Activated CD4-positive, alpha-beta memory T cell treated with anti-CD3 and anti-CD28 coated beads for 36 hours (primary cell): Measurements from ENCODE around the gene GALNT11. TPM values are rescaled to one million over a fixed set of nuclear protein-coding genes. Genes with fewer than 3 reads are reported as not detected.
"Not testable (repeated sequence)": the region's sequence is repeated elsewhere in the genome, so short reads cannot be mapped to it uniquely, and the experiment has no call there.

Experiments
- CTCF ChIA-PET: fragments of 350-600 bp; sonication (Branson Sonifier 250); formaldehyde crosslinking; loops from one replicate; lab custom pipeline; 2021; ENCODE audit warnings: antibody characterized with exemption, inconsistent platforms; lab: Charles Lee
- POLR2A ChIA-PET: fragments of 350-600 bp; sonication (Branson Sonifier 250); formaldehyde crosslinking; loops from one replicate; lab custom pipeline; 2021; ENCODE audit warnings: antibody characterized with exemption; lab: Charles Lee
- DNase-seq: peaks from one replicate; pipeline ENCODE4 v3.0.0-alpha.2; 2020
- H3K27ac Mint-ChIP-seq: one replicate; pipeline ENCODE4 v1.8.0; 2021; ENCODE audit warnings: mixed read lengths
- H3K27me3 Mint-ChIP-seq: one replicate; pipeline ENCODE4 v1.8.0; 2021; ENCODE audit warnings: mixed read lengths
- H3K36me3 Mint-ChIP-seq: one replicate; pipeline ENCODE4 v1.8.0; 2021; ENCODE audit warnings: mixed read lengths
- H3K4me1 Mint-ChIP-seq: one replicate; pipeline ENCODE4 v1.8.0; 2021; ENCODE audit warnings: low read depth, mixed read lengths
- H3K4me3 Mint-ChIP-seq: one replicate; pipeline ENCODE4 v1.8.0; 2021; ENCODE audit warnings: mild to moderate bottlenecking, mixed read lengths
- H3K9me3 Mint-ChIP-seq: one replicate; pipeline ENCODE4 v1.8.0; 2021; ENCODE audit warnings: mixed read lengths
- intact Hi-C: fragments of 100-400 bp; cut with micrococcal nuclease; formaldehyde crosslinking; loops from one replicate; pipeline ENCODE4 v1.15.1; 2023
- total RNA-seq, 2 experiments: library from RNA; stranded (reverse); gene quantifications; one replicate each; pipeline ENCODE4 v1.2.3, GENCODE V29; 2021

GALNT11 gene
- total RNA-seq, 2 experiments from 2014 or later: 17.7 to 19.7 TPM

DNA sequence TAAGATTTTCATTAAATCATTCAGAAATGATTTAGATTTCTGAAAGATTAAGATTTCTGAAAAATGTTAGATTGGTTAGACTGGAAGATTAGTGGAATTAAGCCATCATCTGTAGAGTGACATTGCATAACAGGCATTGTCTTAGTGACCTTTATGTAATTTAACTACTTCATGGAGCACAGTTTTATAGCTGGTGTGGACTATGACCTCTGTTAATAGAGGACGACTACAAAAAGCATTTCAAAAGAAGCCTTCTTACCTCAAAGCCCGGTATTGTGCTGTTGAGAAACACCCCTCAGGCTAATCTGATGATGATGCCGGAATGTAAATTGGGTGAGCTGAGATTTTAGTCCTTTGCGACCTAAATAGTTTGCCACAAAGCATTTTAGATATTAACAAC is 55.6 kb downstream of the GALNT11 start:
- ChIA-PET CTCF (no interaction called here), POLR2A (no interaction called here)
- no peaks in the 10 kb centered on the region for H3K27me3 Mint-ChIP-seq
- DNase-seq: no peak
- H3K36me3 Mint-ChIP-seq: peaks cover 8% of the 10 kb centered on the region
- H3K9me3 Mint-ChIP-seq: no peaks in the 10 kb centered on the region
- no peak overlapping the region for H3K4me3 Mint-ChIP-seq
- H3K4me1 Mint-ChIP-seq: peaks cover 22% of the 10 kb centered on the region
- intact Hi-C loops: no loop called here
- H3K27ac Mint-ChIP-seq: no peak overlapping the region

GRCh38 chr7:152082073-152082721 is 56.7 kb downstream of the GALNT11 start:
- H3K27me3 Mint-ChIP-seq, H3K27ac Mint-ChIP-seq, H3K4me3 Mint-ChIP-seq, intact Hi-C loops, POLR2A ChIA-PET, H3K36me3 Mint-ChIP-seq, CTCF ChIA-PET, H3K9me3 Mint-ChIP-seq, DNase-seq: not testable (repeated sequence)
- H3K4me1 Mint-ChIP-seq: peaks cover 22% of the 10 kb centered on the region

- intact Hi-C loops: no loop called here
- Mint-ChIP-seq H3K27me3 (no peaks in the 10 kb centered on the region), H3K4me1 (no peaks in the 10 kb centered on the region), H3K4me3 (no peak overlapping the region), H3K27ac (no peak overlapping the region), H3K9me3 (peaks cover 20% of the 10 kb centered on the region), H3K36me3 (peaks cover 25% of the 10 kb centered on the region)
- no peak for DNase-seq
- CTCF ChIA-PET: no interaction called here
- POLR2A ChIA-PET: no interaction called here
Observed at GRCh38 chr7:152085131-152085530, 59.7 kb downstream of the GALNT11 start.

- H3K27ac Mint-ChIP-seq: no peak overlapping the region
- no peaks in the 10 kb centered on the region for H3K27me3 Mint-ChIP-seq
- DNase-seq: no peak
- no peak overlapping the region for H3K4me3 Mint-ChIP-seq
- intact Hi-C loops: no loop called here
- H3K4me1 Mint-ChIP-seq: no peaks in the 10 kb centered on the region
- ChIA-PET CTCF (no interaction called here), POLR2A (no interaction called here)
- H3K9me3 Mint-ChIP-seq: peaks cover 20% of the 10 kb centered on the region
- H3K36me3 Mint-ChIP-seq: peaks cover 25% of the 10 kb centered on the region
Observed at GRCh38 chr7:152086513-152086912, 61.0 kb downstream of the GALNT11 start.

GRCh38 chr7:152089183-152089582 is 63.7 kb downstream of the GALNT11 start:
- ChIA-PET POLR2A (no interaction called here), CTCF (no interaction called here)
- Mint-ChIP-seq H3K4me3 (no peak overlapping the region), H3K36me3 (peaks cover 21% of the 10 kb centered on the region), H3K27me3 (no peaks in the 10 kb centered on the region), H3K27ac (no peak overlapping the region), H3K4me1 (no peaks in the 10 kb centered on the region), H3K9me3 (peaks cover 20% of the 10 kb centered on the region)
- intact Hi-C loops: no loop called here
- DNase-seq: no peak

DNA sequence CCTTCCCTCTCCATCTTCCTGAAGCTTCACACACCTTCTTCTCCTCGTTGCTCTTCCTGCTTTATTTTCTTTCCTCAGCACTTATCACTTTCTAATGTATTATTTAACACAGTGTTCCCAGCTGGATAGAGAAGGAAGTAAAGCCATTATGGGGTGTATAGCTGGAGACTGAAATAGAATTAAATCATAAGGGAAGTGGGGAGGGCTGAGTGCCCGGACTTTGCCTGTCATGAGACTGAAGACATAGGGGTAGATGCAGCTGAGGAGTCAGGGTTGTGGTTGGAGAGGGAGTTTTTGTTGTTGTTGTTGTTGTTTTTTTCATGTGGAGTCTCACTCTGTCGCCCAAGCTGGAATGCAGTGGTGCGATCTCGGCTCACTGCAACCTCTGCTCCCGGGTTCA is 65.3 kb downstream of the GALNT11 start:
- peaks cover 18% of the 10 kb centered on the region for H3K36me3 Mint-ChIP-seq
- H3K27ac Mint-ChIP-seq: no peak overlapping the region
- DNase-seq: no peak
- no peaks in the 10 kb centered on the region for H3K4me1 Mint-ChIP-seq
- CTCF ChIA-PET: no interaction called here
- H3K9me3 Mint-ChIP-seq: peaks cover 20% of the 10 kb centered on the region
- intact Hi-C loops: no loop called here
- POLR2A ChIA-PET: no interaction called here
- H3K4me3 Mint-ChIP-seq: no peak overlapping the region
- no peaks in the 10 kb centered on the region for H3K27me3 Mint-ChIP-seq

DNA sequence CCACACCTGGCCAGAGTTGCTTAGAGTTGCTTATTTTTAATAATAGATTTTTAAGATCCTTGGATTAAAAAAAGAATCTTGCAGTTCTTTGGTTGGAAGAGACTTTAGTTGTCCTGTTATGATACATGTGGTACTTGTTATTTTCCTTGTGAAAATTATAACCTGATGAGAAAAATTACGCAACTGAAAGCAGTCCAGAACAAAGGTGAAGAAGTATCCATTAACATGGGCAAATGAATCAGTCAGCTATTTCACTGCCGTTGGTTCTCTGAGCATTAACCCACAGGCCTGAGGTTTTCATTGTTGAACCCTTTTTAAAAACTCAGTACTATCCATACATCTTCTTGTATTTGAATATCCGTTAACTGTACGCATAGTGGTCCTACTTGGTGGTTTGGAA is 68.2 kb downstream of the GALNT11 start:
- Mint-ChIP-seq H3K9me3 (peaks cover 9% of the 10 kb centered on the region), H3K27ac (no peak overlapping the region), H3K27me3 (no peaks in the 10 kb centered on the region), H3K4me1 (no peaks in the 10 kb centered on the region), H3K4me3 (no peak overlapping the region), H3K36me3 (peaks cover 11% of the 10 kb centered on the region)
- CTCF ChIA-PET: no interaction called here
- intact Hi-C loops: no loop called here
- POLR2A ChIA-PET: no interaction called here
- no peak for DNase-seq

DNA sequence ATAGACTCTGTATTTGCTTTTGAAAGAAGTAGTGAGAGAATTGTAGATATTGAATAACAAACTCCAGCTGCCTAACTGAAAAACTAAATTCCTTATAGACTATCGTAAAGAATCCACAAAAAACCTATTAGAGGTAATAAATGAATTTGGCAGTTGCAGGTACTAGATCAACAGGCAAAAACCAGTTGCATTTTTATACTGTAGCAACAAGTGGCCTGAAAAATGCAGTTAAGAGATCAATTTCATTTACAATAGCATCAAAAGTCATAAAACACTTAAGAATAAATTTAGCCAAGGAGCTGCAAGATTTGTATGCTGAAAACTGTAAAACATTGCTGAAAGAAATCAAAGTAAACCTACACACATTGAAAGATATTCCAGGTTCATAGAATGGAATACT is 70.3 kb downstream of the GALNT11 start:
- CTCF ChIA-PET: interaction anchor here (0.9 kb wide), 1 partner anchor 313 kb away, joined by 4 read pairs; no protein-coding TSS in a partner anchor
- intact Hi-C loops: no loop called here
- no peaks in the 10 kb centered on the region for H3K9me3 Mint-ChIP-seq

GRCh38 chr7:152097330-152097729 is 71.9 kb downstream of the GALNT11 start:
- no peaks in the 10 kb centered on the region for H3K27me3 Mint-ChIP-seq
- H3K27ac Mint-ChIP-seq: no peak overlapping the region
- no peak for DNase-seq
- intact Hi-C loops: no loop called here
- POLR2A ChIA-PET: no interaction called here
- no peaks in the 10 kb centered on the region for H3K4me1 Mint-ChIP-seq
- CTCF ChIA-PET: no interaction called here
- H3K36me3 Mint-ChIP-seq: peaks cover 10% of the 10 kb centered on the region
- no peak overlapping the region for H3K4me3 Mint-ChIP-seq
- no peaks in the 10 kb centered on the region for H3K9me3 Mint-ChIP-seq

More for the DNA sequence above, 70.3 kb downstream of the GALNT11 start:
- Mint-ChIP-seq H3K4me3 (no peak overlapping the region), H3K27ac (no peak overlapping the region), H3K36me3 (peaks cover 4% of the 10 kb centered on the region), H3K27me3 (no peaks in the 10 kb centered on the region), H3K4me1 (no peaks in the 10 kb centered on the region)
- no peak for DNase-seq
- POLR2A ChIA-PET: no interaction called here

DNA sequence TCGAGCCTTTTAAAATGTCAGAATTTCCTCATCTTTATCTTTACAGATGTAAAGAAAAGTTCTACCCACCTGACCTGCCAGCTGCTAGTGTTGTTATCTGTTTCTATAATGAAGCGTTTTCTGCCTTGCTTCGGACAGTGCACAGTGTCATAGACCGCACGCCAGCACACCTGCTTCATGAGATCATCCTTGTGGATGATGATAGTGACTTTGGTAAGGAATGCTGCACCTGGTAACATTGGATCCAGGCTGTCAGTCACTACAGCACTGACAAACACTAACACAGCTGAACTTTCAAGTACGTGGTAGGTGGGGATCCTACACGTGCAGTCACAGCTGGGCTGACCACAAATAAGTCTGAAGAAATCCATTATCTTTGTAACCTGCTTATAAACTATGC is 77.6 kb downstream of the GALNT11 start:
- H3K36me3 Mint-ChIP-seq: peaks cover 22% of the 10 kb centered on the region
- no peak overlapping the region for H3K27ac Mint-ChIP-seq
- intact Hi-C loops: no loop called here
- no peaks in the 10 kb centered on the region for H3K27me3 Mint-ChIP-seq
- ChIA-PET CTCF (no interaction called here), POLR2A (no interaction called here)
- no peaks in the 10 kb centered on the region for H3K9me3 Mint-ChIP-seq
- H3K4me1 Mint-ChIP-seq: no peaks in the 10 kb centered on the region
- no peak overlapping the region for H3K4me3 Mint-ChIP-seq
- no peak for DNase-seq

DNA sequence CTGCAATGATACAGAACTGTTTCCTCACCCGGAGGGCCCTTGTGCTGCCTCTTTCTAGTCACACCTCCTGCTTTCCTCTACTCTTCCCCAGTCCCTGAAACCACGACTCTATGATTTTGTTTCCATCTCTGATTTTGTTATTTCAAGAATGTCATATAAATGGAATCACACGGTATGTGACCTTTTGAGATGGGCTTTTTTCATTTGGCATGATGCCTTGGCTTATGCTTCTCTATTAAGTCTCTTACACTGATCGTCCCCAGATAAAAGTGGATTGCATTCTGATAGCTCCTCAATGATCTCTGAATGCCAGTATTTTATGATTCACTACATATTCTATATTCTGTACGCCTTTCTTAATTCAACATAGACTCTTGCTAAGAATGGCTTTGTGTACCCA is 78.2 kb downstream of the GALNT11 start:
- ChIA-PET CTCF (no interaction called here), POLR2A (no interaction called here)
- no peak overlapping the region for H3K4me3 Mint-ChIP-seq
- H3K9me3 Mint-ChIP-seq: no peaks in the 10 kb centered on the region
- H3K36me3 Mint-ChIP-seq: peaks cover 23% of the 10 kb centered on the region
- H3K27ac Mint-ChIP-seq: no peak overlapping the region
- intact Hi-C loops: no loop called here
- no peaks in the 10 kb centered on the region for H3K27me3 Mint-ChIP-seq
- H3K4me1 Mint-ChIP-seq: no peaks in the 10 kb centered on the region
- no peak for DNase-seq

DNA sequence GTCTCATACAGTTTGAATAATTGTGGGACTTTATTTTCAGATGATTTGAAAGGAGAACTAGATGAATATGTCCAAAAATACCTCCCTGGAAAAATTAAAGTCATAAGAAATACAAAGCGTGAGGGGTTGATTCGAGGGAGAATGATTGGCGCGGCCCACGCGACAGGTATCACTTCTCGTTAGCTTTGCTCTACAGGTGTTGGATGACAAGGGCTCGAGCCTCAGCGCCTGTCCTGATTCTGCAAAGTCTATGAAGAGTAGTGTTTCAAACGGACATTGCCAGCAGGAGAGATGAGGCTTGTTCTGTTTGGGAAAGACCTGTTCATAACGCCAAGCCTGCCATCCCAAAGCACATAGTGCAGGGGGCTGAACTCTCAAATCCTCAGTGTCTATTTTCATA is 79.7 kb downstream of the GALNT11 start:
- peaks cover 26% of the 10 kb centered on the region for H3K36me3 Mint-ChIP-seq

GRCh38 chr7:152106990-152107389 is 81.5 kb downstream of the GALNT11 start:
- Mint-ChIP-seq H3K4me1 (no peaks in the 10 kb centered on the region), H3K4me3 (no peak overlapping the region), H3K27ac (no peak overlapping the region), H3K36me3 (peaks cover 18% of the 10 kb centered on the region), H3K27me3 (no peaks in the 10 kb centered on the region), H3K9me3 (no peaks in the 10 kb centered on the region)
- intact Hi-C loops: no loop called here
- DNase-seq: no peak
- POLR2A ChIA-PET: no interaction called here
- CTCF ChIA-PET: no interaction called here

More for the DNA sequence above, 79.7 kb downstream of the GALNT11 start:
- Mint-ChIP-seq H3K9me3 (no peaks in the 10 kb centered on the region), H3K4me1 (no peaks in the 10 kb centered on the region), H3K4me3 (no peak overlapping the region), H3K27ac (no peak overlapping the region), H3K27me3 (no peaks in the 10 kb centered on the region)
- ChIA-PET POLR2A (no interaction called here), CTCF (no interaction called here)
- intact Hi-C loops: no loop called here
- DNase-seq: no peak
